ENCODE results near the gene AASS.

Gene AASS

GRCh38 chr7:122038904-122039303 is 105.1 kb downstream of the AASS start:
- no peak for DNase-seq

- DNase-seq: no peak
Measured at GRCh38 chr7:122038134-122038533, 105.9 kb downstream of the AASS start.

DNA sequence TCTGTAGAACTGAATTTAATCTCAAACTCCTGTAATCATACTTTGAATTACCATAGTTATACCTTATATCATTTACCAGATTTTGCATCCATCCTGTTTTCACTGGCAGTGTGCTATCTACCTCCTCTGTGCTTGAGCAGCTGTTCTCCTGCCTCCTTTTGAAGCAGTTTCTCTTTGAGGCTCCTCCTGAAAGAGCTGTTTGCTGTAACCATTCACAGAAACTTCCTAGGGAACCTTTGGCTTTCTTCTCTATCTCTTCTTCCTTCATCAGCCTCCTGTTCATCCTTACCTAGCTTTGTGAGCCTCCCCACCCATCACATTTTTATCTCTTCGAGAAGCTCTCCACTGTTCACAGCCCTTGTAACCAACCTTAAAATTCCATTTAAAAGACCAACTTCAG is 108.2 kb downstream of the AASS start:
- DNase-seq: no peak

DNA sequence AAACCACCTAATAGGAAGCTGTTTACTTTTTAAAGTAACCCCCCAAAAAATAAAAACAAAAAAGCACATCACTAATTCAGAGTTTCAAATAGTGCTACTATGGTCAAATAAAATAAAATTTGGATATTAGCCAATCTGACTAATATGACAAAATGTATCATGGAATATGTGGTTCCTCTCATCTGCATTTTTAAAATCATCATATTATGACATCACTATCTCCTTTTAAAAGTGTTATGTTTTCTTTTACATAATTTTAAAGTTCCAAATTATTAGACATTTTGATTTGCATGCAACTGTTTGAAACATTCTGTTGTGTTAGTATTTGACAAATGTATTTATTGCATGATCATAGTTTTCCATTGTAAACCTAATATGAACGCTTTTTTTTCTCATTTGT is 110.4 kb downstream of the AASS start:
- DNase-seq: no peak

DNA sequence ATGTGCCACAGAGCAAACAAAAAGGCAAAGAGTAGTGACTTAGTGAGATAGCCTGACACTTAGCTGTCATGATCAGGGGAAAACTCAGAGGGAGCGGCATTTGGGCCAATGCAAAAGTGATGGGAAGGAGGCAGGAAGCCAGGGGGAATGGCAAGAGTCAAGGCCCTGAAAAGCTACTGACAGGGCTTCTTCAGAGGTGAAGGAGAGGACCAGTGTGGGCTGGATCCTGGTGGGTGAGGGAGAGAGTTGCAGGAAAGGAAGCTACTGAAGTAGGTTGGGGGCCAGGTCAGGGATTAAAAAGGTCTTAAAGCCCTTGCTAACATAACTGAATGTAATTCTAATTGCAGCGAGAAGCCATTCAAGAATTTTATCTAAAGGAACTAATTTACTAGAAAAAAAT is 117.0 kb downstream of the AASS start:
- no peak for DNase-seq
